Measurements from ENCODE around the gene TULP1.

Gene TULP1

GRCh38 chr6:35483893-35484645 is 28.6 kb downstream of the TULP1 start:
- no peak for DNase-seq (ENCODE audit: low spot score)

DNA sequence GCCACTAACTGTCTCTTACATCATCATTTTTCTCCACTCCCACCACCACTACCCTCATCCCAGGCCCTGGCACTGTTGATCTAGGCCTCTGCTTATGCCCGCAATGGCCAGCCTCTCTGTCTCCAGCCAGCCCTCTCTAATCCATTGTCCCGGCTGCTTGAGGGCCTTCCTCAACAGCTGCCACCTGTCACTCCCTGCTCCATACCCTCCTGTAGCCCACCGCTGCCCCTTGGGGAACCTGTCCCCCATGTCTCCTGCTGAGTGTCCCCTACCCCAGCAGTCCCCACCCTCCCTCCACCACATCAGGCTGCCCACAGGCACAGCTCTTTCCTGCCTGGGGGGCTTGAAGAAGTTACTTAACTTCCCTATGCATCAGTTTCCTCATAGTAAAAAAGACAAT is 29.2 kb downstream of the TULP1 start:
- DNase-seq (ENCODE audit: low spot score): no peak

GRCh38 chr6:35483062-35483461 is 29.6 kb downstream of the TULP1 start:
- no peak for DNase-seq (ENCODE audit: low spot score)

- DNase-seq (ENCODE audit: low spot score): no peak
Measured at GRCh38 chr6:35481226-35481625, 31.5 kb downstream of the TULP1 start.

DNA sequence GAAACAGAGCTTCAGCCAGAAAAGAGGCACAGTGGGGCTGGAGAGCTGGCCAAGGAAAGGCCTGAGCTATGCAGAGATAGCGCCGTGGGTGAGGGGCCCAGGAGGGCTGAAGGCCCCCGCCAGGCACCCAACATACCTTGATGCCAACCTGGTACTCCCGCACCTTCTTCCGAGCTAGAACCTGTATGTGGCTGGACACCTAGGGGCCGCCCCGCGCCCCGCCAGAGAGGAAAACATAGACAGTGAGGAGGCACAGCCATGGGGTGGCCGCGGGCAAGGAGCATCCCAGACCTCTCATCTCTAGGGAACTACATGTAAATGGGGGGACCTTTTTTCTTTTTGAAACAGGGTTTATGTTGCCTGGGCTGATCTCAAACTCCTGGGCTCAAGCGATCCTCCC is 32.5 kb downstream of the TULP1 start:
- no peak for DNase-seq (ENCODE audit: low spot score)

DNA sequence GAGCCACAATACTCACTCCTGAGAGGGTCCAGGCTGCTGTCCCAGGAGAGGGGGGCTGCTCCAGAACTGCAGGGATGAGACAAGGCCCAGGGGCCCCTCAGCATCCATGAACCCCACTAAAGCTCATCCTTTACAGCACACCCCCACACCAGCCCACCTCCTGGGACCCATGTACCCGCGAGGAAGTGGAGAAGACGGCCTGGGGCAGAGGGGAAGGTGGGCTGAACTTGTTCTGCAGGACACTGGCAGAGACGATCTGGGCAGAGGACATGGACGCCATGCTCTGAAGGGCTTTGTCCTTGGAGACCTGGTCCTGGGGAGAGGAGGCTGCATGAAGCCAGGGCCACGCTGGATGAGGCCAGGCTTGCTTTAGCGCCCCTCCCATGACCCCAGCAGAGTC is 34.4 kb downstream of the TULP1 start:
- DNase-seq (ENCODE audit: low spot score): no peak

- DNase-seq (ENCODE audit: low spot score): no peak
Measured at GRCh38 chr6:35477551-35478179, 35.0 kb downstream of the TULP1 start.

GRCh38 chr6:35477028-35477427 is 35.7 kb downstream of the TULP1 start:
- no peak for DNase-seq (ENCODE audit: low spot score)

- DNase-seq (ENCODE audit: low spot score): no peak
Measured at GRCh38 chr6:35476004-35476403, 36.7 kb downstream of the TULP1 start.

GRCh38 chr6:35475573-35475972 is 37.1 kb downstream of the TULP1 start:
- DNase-seq (ENCODE audit: low spot score): no peak

GRCh38 chr6:35474942-35475570 is 37.6 kb downstream of the TULP1 start:
- DNase-seq (ENCODE audit: low spot score): no peak

DNA sequence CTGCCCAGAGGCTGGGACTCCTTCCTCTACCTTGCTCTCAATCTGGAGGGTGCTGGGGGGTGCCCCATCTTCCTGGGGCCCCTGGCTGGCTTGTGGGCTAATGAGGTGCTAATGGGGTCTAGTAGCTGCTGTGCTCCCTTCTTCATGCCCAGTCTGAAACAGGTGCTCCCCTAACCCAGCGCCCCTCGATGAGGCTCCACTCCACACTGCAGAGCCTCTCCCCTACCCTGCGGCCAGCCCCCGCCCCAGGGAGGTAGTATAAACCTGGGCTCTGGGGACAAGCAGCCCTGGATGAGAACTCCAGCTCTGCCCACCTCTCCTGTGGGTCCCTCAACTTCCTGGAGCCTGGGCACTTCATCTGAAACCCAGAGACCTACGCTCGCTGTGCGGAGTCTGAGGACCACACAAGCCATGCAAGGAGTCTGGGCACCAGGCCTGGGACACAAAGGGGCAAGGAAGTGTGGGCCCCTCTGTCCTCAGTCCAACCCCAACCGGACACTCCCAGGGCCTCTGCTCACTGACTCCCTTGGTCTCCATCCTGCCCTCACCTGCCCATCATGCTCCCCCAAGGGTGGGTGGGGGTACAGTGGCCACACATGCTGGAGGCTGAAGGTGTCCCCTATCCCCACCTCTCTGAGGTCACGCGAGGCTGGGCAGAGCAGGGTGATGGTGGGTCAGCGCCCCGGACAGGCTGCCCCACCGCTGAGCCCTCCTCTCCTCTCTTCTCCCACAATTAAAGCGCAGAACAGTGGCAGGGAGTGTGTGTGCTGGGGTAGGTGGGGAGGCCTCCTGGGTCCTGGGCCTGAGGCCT is 38.4 kb downstream of the TULP1 start:
- DNase-seq (ENCODE audit: low spot score): no peak

DNA sequence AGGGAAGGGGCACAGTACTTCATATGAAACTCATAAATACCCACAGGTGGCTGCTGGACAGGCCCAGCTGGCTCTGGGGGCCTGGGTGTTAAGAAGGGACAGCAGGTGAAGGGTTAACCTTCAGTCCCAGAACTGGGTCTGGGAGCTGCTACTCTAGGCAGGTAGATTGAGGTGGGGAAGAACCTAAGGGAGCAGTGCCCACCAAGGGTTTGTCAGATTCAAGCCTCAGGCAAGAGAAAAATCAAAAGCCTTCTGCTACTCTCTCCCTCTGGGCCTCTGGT is 38.9 kb downstream of the TULP1 start:
- DNase-seq (ENCODE audit: low spot score): no peak

DNA sequence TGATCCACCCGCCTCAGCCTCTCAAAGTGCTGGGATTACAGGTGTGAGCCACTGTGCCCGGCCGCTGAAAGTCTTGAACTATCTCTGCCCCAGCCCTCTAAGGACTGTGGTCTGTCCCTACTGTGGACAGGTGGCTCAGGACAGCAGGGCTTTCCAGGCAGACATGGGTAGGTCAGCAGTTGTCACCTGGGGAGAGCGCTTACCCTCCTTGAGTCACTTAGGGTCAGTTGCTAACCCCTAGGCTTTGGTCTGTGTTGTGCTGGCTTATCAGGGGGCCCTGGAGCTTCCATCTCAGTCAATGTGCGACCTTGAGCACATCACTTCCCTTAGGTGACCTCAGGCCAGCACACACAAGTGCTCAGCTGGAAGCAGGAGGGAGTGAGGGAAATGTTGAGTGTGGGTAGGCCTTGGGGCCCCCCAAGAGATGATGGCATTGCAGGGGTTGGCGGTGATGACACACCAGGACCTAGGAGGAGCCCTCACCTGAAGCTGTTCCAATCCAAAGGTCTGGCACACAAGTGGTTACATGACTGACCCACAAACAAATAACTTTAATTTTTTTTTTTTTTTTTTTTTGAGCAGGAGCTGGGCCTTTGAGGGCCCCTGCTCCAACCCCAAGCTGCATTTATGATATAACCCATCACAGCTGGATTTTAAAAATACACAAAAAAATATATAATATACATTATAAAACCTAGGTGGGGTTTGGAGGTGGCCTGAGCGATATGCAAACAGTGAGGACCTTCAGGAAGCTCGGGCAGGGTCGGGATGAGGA is 39.4 kb downstream of the TULP1 start:
- no peak for DNase-seq (ENCODE audit: low spot score)

GRCh38 chr6:35471836-35472345 is 40.8 kb downstream of the TULP1 start:
- no peak for DNase-seq (ENCODE audit: low spot score)

GRCh38 chr6:35470663-35471120 is 42.0 kb downstream of the TULP1 start:
- no peak for DNase-seq (ENCODE audit: low spot score)

GRCh38 chr6:35469751-35470662 is 42.7 kb downstream of the TULP1 start:
- DNase-seq (ENCODE audit: low spot score): no peak

DNA sequence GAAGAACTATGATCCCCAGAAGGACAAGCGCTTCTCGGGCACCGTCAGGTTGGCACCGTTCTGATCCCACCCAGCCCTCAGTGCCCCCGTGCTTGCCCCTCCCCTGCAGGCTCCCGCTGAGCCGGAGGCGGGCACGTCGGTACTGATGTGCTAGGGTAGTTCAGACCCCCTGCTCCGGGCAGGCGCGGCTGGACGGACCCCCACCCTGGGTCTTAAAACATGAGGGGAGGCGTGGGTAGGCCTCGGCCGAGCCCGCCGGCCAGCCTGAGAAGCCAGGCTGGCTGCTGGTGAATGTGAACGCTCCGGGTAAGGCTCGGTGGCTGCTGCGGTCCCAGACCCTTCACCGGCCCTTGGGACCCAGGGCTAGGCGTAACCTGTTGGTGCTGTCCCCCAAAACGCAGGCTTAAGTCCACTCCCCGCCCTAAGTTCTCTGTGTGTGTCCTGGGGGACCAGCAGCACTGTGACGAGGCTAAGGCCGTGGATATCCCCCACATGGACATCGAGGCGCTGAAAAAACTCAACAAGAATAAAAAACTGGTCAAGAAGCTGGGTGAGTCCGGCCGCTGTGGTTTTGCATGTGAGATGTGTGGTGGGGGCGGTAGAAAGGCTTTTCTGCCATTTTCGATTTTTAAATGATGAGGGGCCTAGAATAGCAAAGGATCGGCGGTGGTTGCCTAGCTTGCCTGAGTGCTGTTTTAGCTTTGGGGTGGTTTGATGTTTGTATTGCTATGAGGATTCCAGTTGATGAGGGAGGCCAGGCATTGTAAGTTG is 43.5 kb downstream of the TULP1 start:
- DNase-seq (ENCODE audit: low spot score): no peak

DNA sequence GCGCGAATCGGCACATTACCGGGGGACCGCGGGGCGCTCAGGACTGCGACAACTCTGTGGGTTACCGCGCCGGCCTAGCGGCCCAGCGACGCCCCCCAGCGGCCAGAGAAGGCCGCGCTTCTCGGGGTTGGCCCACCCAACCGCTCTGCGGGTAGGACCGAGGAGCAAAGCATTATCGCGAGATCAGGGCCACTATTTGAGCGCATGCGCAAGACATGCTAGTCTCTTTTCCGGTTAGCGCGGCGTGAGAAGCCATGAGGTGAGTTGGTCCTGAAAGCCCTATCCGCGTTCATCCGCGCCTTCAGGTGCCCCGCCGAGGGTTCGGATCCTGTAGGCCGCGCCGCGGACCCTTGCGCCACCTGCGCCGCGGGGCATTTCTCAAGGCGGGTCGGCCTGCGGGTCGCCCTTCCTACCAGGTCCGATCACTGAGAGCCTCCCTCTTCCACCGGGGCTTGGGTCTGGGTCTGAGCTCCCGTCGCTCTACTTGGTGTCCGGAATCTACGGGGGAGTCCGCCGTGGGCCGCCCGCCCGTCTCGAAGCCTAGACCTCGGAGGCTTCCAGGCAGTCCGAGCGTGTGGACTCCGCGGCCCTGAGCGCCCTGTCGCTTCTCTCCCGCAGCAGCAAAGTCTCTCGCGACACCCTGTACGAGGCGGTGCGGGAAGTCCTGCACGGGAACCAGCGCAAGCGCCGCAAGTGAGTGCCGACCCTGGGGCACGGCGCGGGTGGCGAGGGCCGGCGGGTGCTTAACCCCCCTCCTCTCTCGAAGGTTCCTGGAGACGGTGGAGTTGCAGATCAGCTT is 44.3 kb downstream of the TULP1 start, which contains the start of gene RPL10A:
Gene RPL10A, plus strand, starts transcription at position 221 of the 799 bp plus-strand sequence. Its CDS starts 34 bp downstream, at position 255.
- DNase-seq (ENCODE audit: low spot score): peak; percentile 97
